ENCODE data around the gene ADGRB2.

Gene ADGRB2, protein sequence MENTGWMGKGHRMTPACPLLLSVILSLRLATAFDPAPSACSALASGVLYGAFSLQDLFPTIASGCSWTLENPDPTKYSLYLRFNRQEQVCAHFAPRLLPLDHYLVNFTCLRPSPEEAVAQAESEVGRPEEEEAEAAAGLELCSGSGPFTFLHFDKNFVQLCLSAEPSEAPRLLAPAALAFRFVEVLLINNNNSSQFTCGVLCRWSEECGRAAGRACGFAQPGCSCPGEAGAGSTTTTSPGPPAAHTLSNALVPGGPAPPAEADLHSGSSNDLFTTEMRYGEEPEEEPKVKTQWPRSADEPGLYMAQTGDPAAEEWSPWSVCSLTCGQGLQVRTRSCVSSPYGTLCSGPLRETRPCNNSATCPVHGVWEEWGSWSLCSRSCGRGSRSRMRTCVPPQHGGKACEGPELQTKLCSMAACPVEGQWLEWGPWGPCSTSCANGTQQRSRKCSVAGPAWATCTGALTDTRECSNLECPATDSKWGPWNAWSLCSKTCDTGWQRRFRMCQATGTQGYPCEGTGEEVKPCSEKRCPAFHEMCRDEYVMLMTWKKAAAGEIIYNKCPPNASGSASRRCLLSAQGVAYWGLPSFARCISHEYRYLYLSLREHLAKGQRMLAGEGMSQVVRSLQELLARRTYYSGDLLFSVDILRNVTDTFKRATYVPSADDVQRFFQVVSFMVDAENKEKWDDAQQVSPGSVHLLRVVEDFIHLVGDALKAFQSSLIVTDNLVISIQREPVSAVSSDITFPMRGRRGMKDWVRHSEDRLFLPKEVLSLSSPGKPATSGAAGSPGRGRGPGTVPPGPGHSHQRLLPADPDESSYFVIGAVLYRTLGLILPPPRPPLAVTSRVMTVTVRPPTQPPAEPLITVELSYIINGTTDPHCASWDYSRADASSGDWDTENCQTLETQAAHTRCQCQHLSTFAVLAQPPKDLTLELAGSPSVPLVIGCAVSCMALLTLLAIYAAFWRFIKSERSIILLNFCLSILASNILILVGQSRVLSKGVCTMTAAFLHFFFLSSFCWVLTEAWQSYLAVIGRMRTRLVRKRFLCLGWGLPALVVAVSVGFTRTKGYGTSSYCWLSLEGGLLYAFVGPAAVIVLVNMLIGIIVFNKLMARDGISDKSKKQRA (N-terminal part only)

DNA sequence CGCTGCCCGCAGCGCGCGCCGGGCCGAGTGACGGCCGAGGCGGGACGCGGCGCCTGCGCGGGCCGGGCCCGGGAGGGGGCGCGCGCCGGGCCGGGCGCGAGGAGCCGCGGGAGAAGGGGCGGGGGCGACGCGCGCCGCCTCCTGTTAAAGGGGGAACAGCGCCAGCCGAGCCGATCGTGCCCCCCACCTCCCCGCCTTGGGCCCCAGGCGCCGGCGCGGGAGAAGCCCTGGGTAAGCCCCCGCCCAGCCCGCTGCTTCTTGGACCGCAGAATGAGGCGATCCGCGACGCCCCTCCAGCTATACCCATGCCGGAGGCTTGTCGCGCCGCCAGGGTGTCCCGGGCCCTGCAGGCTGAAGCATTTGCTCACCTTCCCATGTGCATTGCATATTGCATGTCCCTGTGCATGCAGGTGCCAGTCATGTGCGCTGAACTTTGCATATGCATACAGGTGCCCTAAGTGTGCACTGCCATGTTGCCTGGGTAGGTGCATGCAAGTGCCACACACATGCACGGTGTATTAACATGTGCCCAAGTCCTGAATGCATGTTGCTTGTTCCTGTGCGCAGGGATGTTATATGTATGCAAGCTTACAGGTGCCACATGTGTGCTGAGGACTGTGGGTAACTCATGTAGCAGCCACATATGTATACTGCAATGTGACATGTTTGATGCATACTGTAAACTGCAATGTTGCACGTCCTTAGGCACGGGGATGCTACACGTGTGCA lies at the start of gene ADGRB2:
Gene ADGRB2, minus strand, starts transcription at position 29 of the 729 bp plus-strand sequence. CDS start 7,119 bp downstream, outside the sequence.
- DNase-seq (ENCODE audit: low read depth): no peak

DNA sequence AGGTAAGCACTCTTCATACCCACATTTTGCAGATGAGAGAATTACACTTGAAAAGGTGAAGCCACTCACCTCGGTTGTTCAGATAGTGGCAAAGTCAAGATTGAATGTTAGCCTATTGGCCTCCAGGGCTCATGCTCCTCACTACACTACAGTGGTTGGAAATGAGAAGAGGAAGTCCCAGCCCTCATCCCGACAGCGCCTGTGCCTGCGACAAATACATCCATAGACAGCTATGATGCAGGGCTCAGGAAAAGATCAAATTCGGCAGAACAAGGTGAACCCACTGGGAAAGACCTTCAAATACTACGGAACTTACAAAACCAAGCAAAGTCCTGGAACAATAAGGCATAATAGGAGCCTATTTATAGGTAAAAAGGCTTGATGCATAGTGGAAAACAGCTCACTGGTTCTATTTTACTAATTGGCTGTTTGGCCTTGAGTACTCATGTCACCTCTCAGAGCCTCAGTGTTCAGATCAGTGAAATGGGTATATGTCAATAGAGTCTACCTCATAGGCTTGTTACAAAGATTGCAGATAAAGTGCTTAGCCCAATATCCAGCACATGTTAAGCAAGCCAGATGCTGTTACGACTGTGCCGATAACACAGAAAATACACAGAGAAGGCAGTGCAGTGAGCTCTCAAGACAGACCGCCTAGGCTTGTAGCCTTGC lies 48.2 kb upstream of the ADGRB2 start:
- DNase-seq (ENCODE audit: low read depth): no peak

DNA sequence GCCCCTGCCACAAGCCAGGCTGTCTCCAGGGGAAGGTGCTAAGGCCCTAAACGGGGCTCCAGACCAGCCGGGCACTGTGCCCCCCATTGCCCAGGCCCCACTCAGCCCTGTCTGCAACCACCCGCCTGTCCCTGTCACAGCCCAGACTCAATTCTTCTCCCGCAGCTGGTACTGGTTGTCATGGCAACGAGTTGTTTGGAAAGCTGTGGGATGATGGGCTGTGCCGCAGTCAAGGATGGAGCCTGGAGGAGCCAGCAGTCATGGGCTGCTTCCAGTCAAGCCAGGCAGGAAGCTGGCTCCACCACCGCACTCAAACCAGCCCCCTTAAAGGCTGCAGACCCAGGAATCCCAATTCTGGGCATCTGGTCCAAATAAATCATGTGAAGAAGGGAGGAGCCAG lies 47.5 kb upstream of the ADGRB2 start:
- DNase-seq (ENCODE audit: low read depth): no peak

DNA sequence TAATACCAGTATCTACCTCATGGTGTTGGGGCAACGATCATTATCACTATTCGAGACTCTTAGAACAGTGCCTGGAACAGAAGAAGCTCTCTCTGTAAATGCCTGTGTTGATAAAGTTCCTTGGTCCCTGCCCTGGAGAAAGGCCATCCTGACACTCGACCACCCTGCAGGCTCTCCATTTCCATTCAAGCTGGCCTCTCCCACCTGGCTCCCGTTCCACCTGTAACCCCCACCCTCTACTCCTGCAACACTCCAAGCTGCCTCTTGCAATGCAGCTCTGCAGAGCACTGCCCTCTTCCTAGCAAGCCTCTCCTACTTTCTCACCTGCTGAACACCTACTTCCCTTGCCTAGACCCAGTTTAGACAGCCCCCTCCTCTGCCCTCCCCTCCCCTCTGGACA lies 45.6 kb upstream of the ADGRB2 start:
- no peak for DNase-seq (ENCODE audit: low read depth)

DNA sequence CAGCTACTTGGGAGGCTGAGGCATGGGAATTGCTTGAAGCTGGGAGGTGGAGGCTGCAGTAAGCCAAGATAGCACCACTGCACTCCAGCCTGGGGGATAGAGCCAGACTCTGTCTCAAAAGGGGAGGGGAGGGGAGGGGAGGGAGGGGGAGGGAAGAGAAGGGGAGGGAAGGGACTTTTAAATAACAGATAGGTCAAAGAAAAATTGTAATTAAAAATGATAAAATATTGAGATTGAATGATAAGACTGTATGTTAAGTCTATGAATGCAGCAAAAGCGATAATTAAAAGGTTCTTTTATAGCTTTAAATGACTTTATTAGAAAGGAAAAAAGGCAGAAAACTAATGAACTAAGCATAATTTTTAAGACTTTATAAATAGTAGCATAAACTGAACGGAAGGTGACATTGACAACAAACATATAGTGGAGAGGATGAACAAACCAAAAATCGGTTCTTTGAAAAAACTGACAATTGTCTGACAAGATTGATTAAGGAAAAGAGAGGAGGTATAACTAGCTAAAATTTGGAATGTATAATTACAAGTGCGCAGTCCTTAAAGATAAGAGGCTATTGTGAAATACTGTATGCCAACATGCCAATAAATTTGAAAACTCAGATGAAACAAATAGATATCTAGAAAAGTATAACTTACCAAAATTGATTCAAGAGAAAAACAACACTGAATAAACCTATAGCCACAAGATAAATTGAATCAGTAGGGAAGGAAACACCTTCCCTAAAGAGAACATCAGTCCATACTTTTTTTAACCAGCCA lies 43.3 kb upstream of the ADGRB2 start:
- no peak for DNase-seq (ENCODE audit: low read depth)

DNA sequence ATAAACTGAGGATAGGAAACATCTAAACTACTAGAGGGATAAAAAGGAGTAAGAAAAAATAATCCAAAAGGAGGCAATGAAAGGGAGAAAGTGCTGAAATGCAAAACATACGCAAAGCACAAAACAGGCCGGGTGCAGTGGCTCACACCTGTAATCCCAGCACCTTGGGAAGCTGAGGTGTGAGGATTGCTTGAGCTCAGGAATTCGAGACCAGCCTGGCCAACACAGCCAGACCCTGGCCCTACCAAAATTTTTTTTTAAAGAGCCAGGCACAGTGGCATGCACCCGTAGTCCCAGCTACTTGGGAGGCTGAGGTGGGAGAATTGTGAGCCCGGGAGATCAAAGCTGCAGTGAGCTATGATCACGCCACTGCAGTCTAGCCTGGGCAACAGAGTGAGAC lies 41.2 kb upstream of the ADGRB2 start:
- DNase-seq (ENCODE audit: low read depth): no peak

DNA sequence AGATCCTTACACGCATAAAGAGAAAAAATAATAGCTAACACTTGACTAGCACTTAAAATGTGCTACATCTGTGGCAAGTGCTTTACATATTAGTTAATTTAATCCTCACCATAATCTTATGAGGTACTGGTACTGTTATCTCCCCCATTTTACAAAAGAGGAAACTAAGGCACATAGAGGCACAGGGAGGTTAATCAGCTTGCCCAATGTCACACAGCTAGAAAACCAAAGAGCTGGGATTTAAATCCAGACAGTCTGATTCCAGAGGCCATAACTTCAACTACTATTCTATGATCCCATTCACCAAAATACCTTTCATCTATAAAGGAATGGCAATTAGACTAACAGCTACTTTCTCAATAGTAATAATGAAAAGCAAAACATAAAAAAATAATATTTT lies 40.0 kb upstream of the ADGRB2 start:
- no peak for DNase-seq (ENCODE audit: low read depth)

DNA sequence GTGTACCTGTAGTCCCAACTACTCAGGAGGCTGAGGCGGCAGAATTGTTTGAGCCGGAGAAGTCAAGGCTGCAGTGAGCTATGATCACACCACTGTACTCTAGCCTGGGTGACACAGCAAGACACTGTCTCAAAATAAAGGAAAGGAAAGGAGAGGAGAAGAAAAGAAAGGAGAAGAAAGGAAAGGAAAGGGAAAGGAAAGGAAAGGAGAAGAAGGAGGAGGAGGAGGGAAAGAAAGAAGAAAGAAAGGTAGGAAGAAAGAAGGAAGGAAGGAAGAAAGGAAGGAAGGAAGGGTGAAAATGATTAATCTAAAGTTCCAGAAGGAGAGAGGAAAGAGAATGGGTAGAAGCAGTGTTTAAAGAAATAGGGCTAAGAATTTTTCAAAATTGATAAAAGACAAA lies 39.5 kb upstream of the ADGRB2 start:
- DNase-seq (ENCODE audit: low read depth): no peak

DNA sequence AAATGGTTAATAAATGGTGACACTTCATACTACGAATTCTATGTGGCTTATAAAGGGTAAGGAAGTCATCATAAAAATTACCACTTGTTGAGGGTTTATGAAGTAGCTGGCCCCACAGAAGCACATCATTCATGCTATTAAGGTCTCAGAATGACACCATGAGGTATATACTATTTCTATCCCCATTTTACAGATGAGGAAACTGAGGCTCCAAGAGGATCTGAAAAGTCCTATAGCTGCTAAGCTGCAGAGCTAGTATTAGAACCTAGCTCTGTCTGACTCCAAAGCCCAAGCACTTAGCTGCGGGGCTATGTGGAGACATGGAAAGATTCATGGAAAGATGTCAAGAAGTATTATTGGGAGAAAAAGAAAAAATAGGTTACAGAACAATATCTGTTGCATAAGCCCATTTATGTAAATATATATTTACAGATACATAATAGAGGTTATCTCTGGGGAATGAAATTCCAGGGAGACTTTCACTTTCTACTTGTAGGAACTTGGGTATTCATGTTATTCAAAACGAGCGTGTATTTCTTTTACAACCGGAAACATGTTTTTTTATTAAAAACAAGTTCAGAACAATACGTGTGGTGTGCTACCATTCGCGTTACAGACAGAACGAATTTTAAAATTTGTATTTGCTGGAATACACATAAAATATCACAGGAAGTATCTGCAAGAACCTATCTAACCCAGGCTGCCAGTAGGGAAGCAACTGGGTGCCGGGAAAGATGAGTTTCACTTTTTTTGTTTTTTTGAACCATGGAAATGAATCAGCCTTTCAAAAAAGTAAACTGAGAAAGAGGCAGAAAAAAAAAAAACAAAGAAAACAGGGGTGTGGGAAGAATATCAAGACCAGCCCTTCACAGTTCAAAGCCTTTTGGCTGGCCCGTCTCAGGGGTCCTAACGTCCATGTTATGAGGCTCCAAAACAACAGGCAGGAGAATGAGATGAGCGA lies 38.3 kb upstream of the ADGRB2 start:
- no peak for DNase-seq (ENCODE audit: low read depth)

DNA sequence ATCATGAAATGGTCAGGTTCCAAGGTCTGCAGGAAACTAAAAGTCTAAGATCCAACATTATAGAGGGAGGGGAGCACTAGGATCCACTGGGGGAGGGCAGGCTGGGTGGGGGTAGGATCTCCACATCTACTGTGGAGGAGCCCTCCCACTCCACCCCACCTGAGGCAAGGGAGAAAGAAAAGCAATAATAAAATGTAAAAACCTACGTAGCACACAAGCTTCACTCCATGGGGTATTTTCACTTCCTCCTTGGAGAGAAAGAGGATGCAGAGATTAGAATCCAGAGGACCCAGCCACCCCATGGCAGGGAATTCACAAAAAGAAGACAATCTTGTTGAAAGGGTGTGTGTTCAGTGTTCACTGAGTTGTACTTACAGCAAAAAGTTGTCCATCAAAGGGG lies 37.3 kb upstream of the ADGRB2 start:
- DNase-seq (ENCODE audit: low read depth): no peak

DNA sequence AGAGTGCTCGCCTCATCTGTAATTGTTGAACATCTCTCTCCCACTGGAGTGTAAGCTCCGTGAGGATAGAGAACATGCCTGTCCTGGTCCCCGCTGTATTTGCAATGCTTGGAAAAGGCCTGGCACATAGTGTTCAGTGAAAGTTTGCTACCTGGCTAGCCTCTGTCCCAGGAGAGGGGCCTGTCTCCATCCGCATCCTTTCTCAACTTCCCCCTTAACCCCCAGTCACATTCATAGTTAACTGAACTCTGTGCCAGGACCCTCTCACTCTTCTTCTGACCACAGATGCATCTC lies 36.5 kb upstream of the ADGRB2 start:
- no peak for DNase-seq (ENCODE audit: low read depth)

DNA sequence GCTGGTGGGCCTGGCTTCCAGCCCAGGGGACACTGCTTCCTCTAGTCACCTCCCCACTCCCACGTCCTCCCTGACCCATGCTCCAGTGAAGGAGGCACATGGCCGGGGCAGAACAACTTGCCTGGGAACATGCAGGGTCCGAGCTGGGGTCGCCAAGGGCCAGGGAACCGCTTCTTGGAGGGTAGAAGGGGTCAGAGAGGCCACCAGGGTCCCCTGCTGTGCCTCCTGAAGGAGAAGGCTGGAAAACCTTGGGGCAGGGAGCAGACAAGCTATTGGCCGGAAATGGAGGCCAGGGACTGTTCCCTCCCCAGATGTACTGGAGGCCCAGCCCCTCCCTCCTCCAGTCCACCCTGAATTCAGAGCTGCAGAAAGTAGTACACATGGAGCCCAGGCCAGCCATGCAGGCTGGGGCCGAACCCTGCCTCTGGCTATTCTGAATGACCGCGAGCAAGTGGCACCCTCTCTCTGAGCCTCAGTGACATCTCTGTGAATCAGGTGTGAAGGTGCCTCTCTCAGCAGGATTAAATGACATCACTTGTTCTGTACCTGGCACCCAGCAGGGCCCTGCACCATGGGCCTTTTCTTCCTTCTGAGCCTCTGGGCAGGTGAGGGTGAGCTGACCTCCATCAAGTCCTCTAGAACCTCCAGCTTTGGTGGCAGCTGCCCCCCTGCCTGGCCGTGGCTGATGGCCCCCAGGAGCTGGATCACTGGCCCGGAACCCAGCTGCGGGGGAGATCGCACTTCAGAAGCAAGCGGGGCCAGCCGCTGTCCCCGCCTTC lies 35.9 kb upstream of the ADGRB2 start:
- DNase-seq (ENCODE audit: low read depth): no peak

DNA sequence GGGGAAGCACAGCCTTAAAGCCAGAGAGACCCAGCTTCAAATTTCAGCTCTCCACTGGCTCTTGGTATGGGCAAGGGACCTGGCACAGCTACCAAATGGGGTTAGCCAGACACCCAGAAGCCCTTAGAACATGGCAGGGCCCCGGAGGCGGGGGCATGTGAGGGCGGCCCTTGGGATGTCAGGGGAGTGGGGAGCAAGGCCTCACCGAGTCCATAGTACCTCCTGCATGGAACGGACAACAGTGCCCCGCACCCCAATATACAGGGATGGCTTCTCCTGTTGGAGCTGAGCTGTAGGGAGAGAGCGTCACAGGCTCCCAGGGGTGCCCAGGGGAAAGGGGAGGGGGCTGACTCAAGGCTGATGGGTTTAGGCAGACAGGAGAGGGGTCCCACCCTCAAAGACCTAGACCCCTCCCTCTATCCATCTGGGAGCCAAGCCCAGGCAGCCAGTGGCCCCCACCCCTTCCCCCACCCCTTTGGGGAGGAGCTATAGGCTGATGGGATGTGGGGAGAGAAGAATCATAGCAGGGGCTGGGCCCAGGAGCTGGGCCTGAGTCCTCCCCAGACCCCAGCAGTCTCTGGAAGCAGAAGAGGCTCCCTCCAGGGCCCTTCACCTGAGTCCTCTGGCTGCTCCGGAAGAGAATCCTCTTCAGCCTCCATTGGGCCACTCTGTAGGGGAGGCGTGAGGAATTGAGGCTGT lies 35.2 kb upstream of the ADGRB2 start:
- DNase-seq (ENCODE audit: low read depth): no peak

DNA sequence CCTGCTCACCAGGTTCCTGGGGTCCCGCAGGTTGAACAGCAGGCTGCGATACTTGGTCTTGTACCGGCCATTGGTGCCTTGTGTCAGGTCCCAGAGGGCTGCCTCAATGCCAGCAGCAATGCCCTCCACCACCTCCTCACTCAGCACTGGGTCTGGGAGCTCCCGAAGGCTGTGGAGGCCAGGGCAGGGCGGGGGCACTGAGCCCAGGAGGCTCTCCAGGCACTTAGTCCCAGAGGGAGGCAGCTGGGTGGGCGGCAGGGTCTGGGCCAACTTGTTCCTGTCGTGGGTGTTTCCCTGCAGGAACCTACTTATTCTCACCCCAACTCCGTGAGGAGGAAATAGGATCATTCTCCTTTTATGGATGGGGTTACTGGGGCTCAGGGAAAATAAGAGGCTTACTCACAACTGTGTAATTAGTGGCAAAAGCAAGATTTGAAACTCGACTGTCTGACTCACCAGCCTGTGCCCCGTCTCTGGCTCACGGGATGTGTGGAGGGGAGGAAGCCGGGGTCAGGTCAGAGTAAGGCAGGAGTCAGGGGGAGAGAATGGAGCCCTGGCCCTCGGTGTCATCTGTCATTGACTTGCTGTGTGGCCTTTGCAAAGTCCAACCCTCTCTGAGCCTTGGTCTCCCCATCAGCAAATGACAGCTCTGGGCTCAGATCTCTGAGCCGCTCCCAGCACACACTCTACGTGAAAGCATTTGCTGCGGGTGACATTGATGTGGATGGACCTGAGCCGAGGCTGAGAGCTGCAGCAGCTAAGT lies 34.5 kb upstream of the ADGRB2 start:
- DNase-seq (ENCODE audit: low read depth): no peak

DNA sequence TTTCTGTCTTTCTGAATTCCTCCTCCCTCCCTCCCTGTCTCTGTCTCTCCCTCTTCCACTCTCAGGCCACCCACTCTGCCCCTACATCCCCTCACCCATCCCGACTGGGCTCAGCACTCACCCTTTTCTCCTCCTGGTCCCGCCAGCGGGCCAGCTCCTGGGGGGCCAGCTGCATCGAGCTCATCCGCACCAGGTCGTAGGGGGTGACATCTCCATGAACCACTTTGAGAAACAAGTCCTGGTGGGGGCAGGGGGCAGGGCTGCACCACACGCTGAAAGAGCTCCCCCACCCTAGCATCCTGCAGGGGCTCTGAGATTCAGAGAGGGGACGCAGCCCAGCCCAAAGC lies 33.9 kb upstream of the ADGRB2 start:
- DNase-seq (ENCODE audit: low read depth): no peak

DNA sequence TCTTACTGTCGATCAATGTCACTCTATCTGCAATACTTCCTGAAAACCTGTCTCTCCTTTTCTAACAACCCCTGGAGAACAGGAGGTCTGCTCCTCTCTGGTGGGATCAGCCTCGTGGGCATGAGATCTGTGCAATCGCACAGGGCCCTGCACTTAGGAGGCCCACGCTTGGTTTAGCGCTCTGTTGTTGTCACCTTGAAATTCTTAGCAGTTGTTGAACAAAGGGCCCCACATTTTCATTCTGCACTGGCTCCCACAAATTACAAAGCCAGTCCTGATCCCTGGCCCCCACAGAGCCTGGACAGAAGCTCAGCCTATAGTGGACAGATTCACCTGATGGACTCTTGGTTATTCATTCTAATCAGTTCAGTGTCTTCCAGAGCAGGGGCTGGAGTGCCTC lies 33.1 kb upstream of the ADGRB2 start:
- DNase-seq (ENCODE audit: low read depth): no peak

DNA sequence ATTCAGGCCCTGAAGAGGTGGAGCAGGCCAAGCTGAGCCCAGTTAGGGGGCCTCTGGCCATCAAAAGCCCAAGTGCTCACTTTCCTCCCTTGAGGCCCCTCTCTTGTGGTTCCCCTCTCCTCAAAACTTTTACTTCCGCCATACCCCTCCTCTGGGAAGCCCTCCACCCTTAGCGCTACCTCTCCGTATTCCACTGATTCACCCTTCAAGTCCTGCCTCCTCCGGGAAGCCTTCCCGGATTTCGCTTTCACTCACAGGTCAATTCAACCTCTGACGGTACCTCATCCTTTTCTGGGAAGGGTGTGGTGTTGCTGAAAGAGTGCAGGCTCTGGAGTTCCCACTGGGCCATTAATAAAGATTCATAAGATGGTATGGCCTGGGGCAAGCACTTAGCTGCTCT lies 32.6 kb upstream of the ADGRB2 start:
- DNase-seq (ENCODE audit: low read depth): no peak

Measured in stimulated activated CD8-positive, alpha-beta memory T cell treated with anti-CD3 and anti-CD28 coated beads, Interleukin-4, amount 100 ng/mL, for 24 hours (primary cell).